ENCODE data around the gene DTX3.

- no peak for TF ChIP-seq CTCF (IDR thresholded peaks at IDR 0.05 in 2 of 3, conservative IDR thresholded peaks at IDR 0.05 in 1 of 3; ENCODE audit: borderline replicate concordance in 1 of 3, insufficient read depth in 1 of 3, low read depth in 2 of 3, low read length in 2 of 3)
- no peak for TF ChIP-seq SP1 (IDR thresholded peaks at IDR 0.05; ENCODE audit: low read depth)
These were observed 28.6 kb upstream of the DTX3 start for GRCh38 chr12:57575771-57576612.

All from HCT116 (cell line).